HCT116 (cell line): ENCODE measurements around the gene BFAR. TPM values are rescaled to one million over a fixed set of nuclear protein-coding genes. Genes with fewer than 3 reads are reported as not detected.

Experiments
- ATAC-seq: fragments of 200-7000 bp; cut with Tn5 transposase; 2 replicates; pipeline ENCODE4 v1.9.1; 2020; ENCODE audit warnings: mild to moderate bottlenecking, moderate library complexity
- BruUV-seq: library from RNA; stranded (reverse); fragments of 400-500 nt; replicated peaks from 2 replicates; lab custom pipeline; 2021; lab: Mats Ljungman, UMichigan
- CTCF ChIA-PET: fragments of 300-600 bp; sonication (Branson Sonifier 250); formaldehyde crosslinking; loops from one replicate; lab custom pipeline; 2021; ENCODE audit warnings: antibody characterized with exemption; lab: Charles Lee
- POLR2A ChIA-PET: fragments of 300-600, 350-600 bp; sonication (Branson Sonifier 250); formaldehyde crosslinking; loops from one replicate; lab custom pipeline; 2021; ENCODE audit warnings: antibody characterized with exemption; lab: Charles Lee
- RAD21 ChIA-PET, 2 experiments: fragments of 300-600 bp; sonication (Branson Sonifier 250); formaldehyde crosslinking; loops; one replicate each; lab custom pipeline; 2023; ENCODE audit warnings: low total read pairs in 2 of 2; ENCODE audit not compliant: uncharacterized antibody in 2 of 2, unreplicated experiment in 2 of 2, low non-redundant PET in 1 of 2; lab: Charles Lee
- DNase-seq: peaks from one replicate; pipeline ENCODE4 v3.0.0-alpha.2; 2010; ENCODE audit warnings: low read depth, low spot score
- H2AFZ ChIP-seq: fragments of 200-600 bp; shearing (Covaris generic), sonication (generic); 2 replicates; pipeline ENCODE4 v1.6.1; 2017; ENCODE audit warnings: low read depth, mixed run types, mixed read lengths, antibody characterized with exemption, low read length; ENCODE audit not compliant: poor library complexity, severe bottlenecking
- H3K27ac ChIP-seq: 2 replicates; pipeline ENCODE4 v1.5.1; 2012; ENCODE audit warnings: low read depth, low read length
- H3K27me3 ChIP-seq: fragments of 200-600 bp; sonication (generic); 2 replicates; pipeline ENCODE4 v1.6.1; 2016; ENCODE audit warnings: mixed run types, low read length, mixed read lengths; ENCODE audit not compliant: insufficient read depth
- H3K36me3 ChIP-seq, 2 experiments: fragments of 200-500 bp in 1 of 2; fragments of 200-600 bp in 1 of 2; sonication (Bioruptor generic) in 1 of 2; sonication (generic) in 1 of 2; 2 replicates each; pipeline versions ENCODE4 v1.5.1 to v1.6.1; 2014 to 2016; ENCODE audit warnings: low read length in 2 of 2, inconsistent platforms in 1 of 2, mixed read lengths in 1 of 2, mixed run types in 1 of 2; ENCODE audit not compliant: insufficient read depth in 2 of 2, control insufficient read depth in 1 of 2
- H3K4me1 ChIP-seq, 2 experiments: fragments of 200-600 bp in 1 of 2; sonication (generic) in 1 of 2; 2 replicates each; pipeline versions ENCODE4 v1.5.1 to v1.6.1; 2012 to 2017; ENCODE audit warnings: low read length in 2 of 2, inconsistent platforms in 1 of 2, mild to moderate bottlenecking in 1 of 2, mixed read lengths in 1 of 2, mixed run types in 1 of 2, moderate library complexity in 1 of 2; ENCODE audit not compliant: insufficient read depth in 2 of 2, control insufficient read depth in 1 of 2
- H3K4me2 ChIP-seq: fragments of 200-600 bp; sonication (generic); 2 replicates; pipeline ENCODE4 v1.6.1; 2017; ENCODE audit warnings: mixed run types, low read length, mixed read lengths
- H3K4me3 ChIP-seq, 2 experiments: fragments of 200-600 bp in 1 of 2; sonication (generic) in 1 of 2; replicated peaks in 1 of 2; 2 replicates each; pipeline ENCODE4 v1.5.1; 2011 to 2016; ENCODE audit warnings: low read length in 2 of 2, control low read depth in 1 of 2, low read depth in 1 of 2, mild to moderate bottlenecking in 1 of 2, mixed read lengths in 1 of 2, mixed run types in 1 of 2
- H3K79me2 ChIP-seq: fragments of 200-600 bp; sonication (generic); 2 replicates; pipeline ENCODE4 v1.6.1; 2017; ENCODE audit warnings: mild to moderate bottlenecking, mixed run types, low read length, moderate library complexity, mixed read lengths; ENCODE audit not compliant: insufficient read depth
- H3K9ac ChIP-seq: fragments of 200-600 bp; sonication (generic); 2 replicates; pipeline ENCODE4 v1.6.1; 2016; ENCODE audit warnings: low read length, mixed read lengths
- H3K9me2 ChIP-seq: fragments of 200-600 bp; sonication (generic), shearing (Covaris generic); 2 replicates; pipeline ENCODE4 v1.6.1; 2017; ENCODE audit warnings: mixed run types, mild to moderate bottlenecking, moderate library complexity; ENCODE audit not compliant: insufficient read depth
- H3K9me3 ChIP-seq, 2 experiments: fragments of 200-500 bp in 1 of 2; fragments of 200-600 bp in 1 of 2; sonication (Bioruptor generic) in 1 of 2; sonication (generic) in 1 of 2; 2 replicates each; pipeline ENCODE4 v1.6.1; 2014 to 2017; ENCODE audit warnings: low read length in 2 of 2, mixed read lengths in 2 of 2, inconsistent platforms in 1 of 2, low read depth in 1 of 2, mild to moderate bottlenecking in 1 of 2, mixed run types in 1 of 2, moderate library complexity in 1 of 2; ENCODE audit not compliant: control insufficient read depth in 1 of 2, insufficient read depth in 1 of 2
- H4K20me1 ChIP-seq: fragments of 200-600 bp; sonication (generic), shearing (Covaris generic); 2 replicates; pipeline ENCODE4 v1.6.1; 2017; ENCODE audit warnings: mixed run types, mild to moderate bottlenecking, moderate library complexity; ENCODE audit not compliant: insufficient read depth
- ELF1 ChIP-seq: IDR thresholded peaks from 2 replicates; pipeline ENCODE4 v1.6.1; 2012; ENCODE audit warnings: low read depth, borderline replicate concordance
- EZH2 ChIP-seq: fragments of 200-600 bp; sonication (generic); IDR thresholded peaks from 2 replicates; pipeline ENCODE4 v1.6.1; 2017; ENCODE audit warnings: antibody characterized with exemption, mixed run types
- SIN3A ChIP-seq: IDR thresholded peaks from 2 replicates; pipeline ENCODE4 v1.6.1; 2012; ENCODE audit warnings: low read depth
- intact Hi-C: fragments of 100-400 bp; cut with micrococcal nuclease; formaldehyde crosslinking; loops from 2 replicates; pipeline ENCODE4 v1.10.0; 2022
- total RNA-seq: library from RNA; stranded (reverse); gene quantifications from one replicate; pipeline ENCODE4 v1.2.1, GENCODE V29; 2021; ENCODE audit not compliant: unreplicated experiment
- TF ChIP-seq, protein P1 (sequence below): IDR thresholded peaks from 2 replicates; pipeline ENCODE4 v1.6.1; 2012

BFAR gene
- total RNA-seq, 1 experiment from 2014 or later: 49.7 TPM

DNA sequence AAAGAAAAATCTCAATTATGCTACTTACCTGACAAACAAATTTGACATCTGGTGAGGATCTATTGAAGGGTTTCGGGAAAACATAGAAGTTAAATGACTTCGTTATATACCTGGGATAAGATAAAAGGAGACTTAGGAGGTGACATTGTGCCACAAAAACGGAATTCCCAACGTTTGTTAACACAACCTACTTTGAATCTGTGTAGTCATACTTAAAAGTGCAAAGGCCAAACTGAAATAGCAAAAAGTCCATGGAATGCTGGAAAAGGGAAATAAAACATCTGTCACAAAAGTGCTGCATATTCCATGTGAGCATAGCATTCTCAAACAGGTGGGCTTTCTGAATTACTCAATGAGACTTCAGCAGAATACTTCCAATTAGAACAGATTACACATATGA is 5.7 kb upstream of the BFAR start:
- H3K4me1 ChIP-seq: peaks cover 21 to 28% of the 10 kb centered on the region in 2 experiments
- H3K79me2 ChIP-seq: peaks cover 21% of the 10 kb centered on the region
- H3K9me2 ChIP-seq: no peaks in the 10 kb centered on the region
- no peak overlapping the region for H3K27ac ChIP-seq
- DNase-seq (no peak), ATAC-seq (no peak)
- H3K27me3 ChIP-seq: no peaks in the 10 kb centered on the region
- intact Hi-C loops: no loop called here
- no peak overlapping the region for H2AFZ ChIP-seq
- H3K4me3 ChIP-seq: no peak overlapping the region
- no peak overlapping the region for H3K9ac ChIP-seq
- ChIA-PET POLR2A (no interaction called here), CTCF (no interaction called here), RAD21 (no interaction called here)
- TF ChIP-seq EZH2 (no peak), ELF1 (no peak)
- H3K36me3 ChIP-seq: peaks cover 19 to 38% of the 10 kb centered on the region in 2 experiments; a peak in 3 of 4 replicates
- BruUV-seq: no TSS peak
- no peak overlapping the region for H3K4me2 ChIP-seq
- no peaks in the 10 kb centered on the region for H3K9me3 ChIP-seq
- H4K20me1 ChIP-seq: no peaks in the 10 kb centered on the region

DNA sequence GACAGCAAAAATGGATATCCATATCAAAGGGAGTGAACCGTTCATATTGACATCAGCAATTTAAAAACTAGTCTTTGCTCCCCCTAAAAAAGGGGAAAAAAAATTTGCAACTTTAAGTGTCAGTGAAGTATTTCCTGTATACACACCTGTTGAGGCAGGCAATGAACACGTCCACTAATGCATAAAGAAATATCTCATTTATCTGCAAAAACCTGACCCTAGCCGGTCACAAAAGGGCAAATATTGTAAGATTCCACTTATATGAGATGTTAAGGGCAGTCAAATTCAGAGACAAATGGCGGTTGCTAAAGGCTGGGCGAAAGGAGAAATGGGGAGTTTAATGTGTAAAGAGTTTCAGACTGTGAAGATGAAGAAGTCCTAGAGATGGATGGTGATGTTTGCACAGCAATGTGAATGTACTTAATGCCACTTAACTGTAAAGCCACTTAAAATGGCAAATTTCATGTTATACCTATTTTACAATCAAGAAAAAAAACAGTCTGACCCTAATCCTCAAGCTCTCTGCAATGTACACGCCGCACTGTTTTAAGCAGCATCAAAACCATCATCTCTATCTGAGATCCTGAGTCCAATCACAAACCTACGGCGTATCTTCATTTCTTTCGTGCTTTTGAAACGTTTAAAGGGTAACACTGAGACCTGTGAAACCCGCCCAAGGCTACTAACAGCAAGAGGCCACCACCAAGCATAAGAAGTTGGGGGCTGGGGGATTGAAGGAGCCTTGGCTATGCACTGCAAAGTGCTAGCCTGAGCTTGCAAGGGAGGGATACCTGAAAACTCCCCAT is 3.7 kb upstream of the BFAR start:
- TSS peak; percentile 30 for BruUV-seq
- H3K4me3 ChIP-seq: peak overlapping the region; percentile 76 to 92
- peak overlapping the region; percentile 94 for H3K9ac ChIP-seq
- peaks cover 22 to 31% of the 10 kb centered on the region in 2 experiments for H3K4me1 ChIP-seq
- H3K27me3 ChIP-seq: no peaks in the 10 kb centered on the region
- ChIA-PET CTCF (no interaction called here), RAD21 (no interaction called here), POLR2A (no interaction called here)
- peak overlapping the region; percentile 83 for H3K4me2 ChIP-seq
- intact Hi-C loops: no loop called here
- peaks cover 13 to 33% of the 10 kb centered on the region in 2 experiments; a peak in 3 of 4 replicates for H3K36me3 ChIP-seq
- ATAC-seq (no peak), DNase-seq (no peak)
- no peak overlapping the region for H2AFZ ChIP-seq
- 0 out of 2 replicates have a peak, but pooled peaks have one; percentile 21 for TF ChIP-seq SIN3A
- TF ChIP-seq, protein P1, sequence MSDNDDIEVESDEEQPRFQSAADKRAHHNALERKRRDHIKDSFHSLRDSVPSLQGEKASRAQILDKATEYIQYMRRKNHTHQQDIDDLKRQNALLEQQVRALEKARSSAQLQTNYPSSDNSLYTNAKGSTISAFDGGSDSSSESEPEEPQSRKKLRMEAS: no peak
- H3K9me2 ChIP-seq: no peaks in the 10 kb centered on the region
- no peaks in the 10 kb centered on the region for H4K20me1 ChIP-seq
- peak overlapping the region; percentile 89 for H3K27ac ChIP-seq
- H3K79me2 ChIP-seq: peaks cover 33% of the 10 kb centered on the region
- no peaks in the 10 kb centered on the region for H3K9me3 ChIP-seq
